Measurements from ENCODE around the gene MACROD2. TPM values are rescaled to one million over a fixed set of nuclear protein-coding genes. Genes with fewer than 3 reads are reported as not detected.

MACROD2 gene
- polyA plus RNA-seq, 1 donor from 2014 or later, result 23.2 TPM

DNA sequence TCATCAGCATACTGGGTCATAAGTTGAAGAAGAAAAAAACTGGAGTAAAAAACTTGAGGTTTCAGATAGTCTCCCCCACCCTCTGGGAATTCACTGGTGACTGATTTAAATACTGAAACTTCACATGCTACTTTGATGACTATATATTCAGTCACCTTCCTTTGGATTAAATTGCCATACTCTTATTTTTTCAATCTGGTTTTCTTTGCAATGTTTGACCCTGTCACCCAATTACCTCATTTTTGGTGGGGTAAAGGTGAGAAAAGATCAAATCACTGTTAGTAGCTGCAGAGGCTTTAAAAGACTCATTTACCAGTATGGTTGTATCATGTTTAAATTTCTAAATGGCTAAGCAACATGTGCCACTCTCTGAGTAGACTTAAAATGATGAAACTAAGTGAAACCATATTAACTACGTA, 1204.8 kb downstream of the MACROD2 start:
- Histone ChIP-seq H3K27ac (ENCODE audit: low read length) (no peak overlapping the region), H3K9me3 (ENCODE audit: low read length) (peaks cover 3% of the 10 kb centered on the region)
- TF ChIP-seq SMC3 (conservative IDR thresholded peaks at IDR 0.05; ENCODE audit: poor library complexity), result no peak

DNA sequence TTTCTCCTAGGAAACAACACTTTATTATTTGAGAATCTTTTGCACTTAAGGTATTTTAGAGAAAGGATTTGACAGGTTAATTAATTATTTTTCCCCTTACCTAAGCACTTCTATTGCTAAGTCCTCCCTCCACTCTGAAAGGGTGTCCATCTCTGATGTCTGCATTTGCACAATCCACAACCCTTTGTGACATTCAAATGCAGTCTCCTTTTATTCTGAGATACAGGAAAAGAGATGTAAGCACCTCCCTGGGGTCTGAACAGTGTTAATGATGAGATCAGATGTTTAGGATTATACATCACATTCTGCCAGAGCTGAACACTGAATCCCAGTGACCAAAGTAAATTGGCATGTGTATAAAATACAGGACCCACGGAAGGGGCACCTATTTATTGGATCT, 1206.3 kb downstream of the MACROD2 start:
- H4K20me1 ChIP-seq (ENCODE audit: insufficient read depth), result no peaks in the 10 kb centered on the region
- no peaks in the 10 kb centered on the region for H3K36me3 ChIP-seq (ENCODE audit: insufficient read depth, low read length)
- TF ChIP-seq EP300 (conservative IDR thresholded peaks at IDR 0.05; ENCODE audit: poor library complexity, severe bottlenecking), result no peak
- no peak for TF ChIP-seq EZH2 (IDR thresholded peaks at IDR 0.05; ENCODE audit: borderline replicate concordance, insufficient read depth, low read length, poor library complexity, severe bottlenecking)
- no peak for TF ChIP-seq REST (IDR thresholded peaks at IDR 0.05; ENCODE audit: borderline replicate concordance)
- no peak for TF ChIP-seq RAD21 (conservative IDR thresholded peaks at IDR 0.05)
- no peak for TF ChIP-seq TAF1 (IDR thresholded peaks at IDR 0.05; ENCODE audit: low read depth)
- no peak for TF ChIP-seq POLR2AphosphoS5 (IDR thresholded peaks at IDR 0.05)
- TF ChIP-seq MXI1 (conservative IDR thresholded peaks at IDR 0.05; ENCODE audit: poor library complexity, severe bottlenecking), result no peak
- no peak for TF ChIP-seq CTCF (IDR thresholded peaks at IDR 0.05; ENCODE audit: poor library complexity, severe bottlenecking)
- TF ChIP-seq SMC3 (conservative IDR thresholded peaks at IDR 0.05; ENCODE audit: poor library complexity), result no peak
- no peak overlapping the region for H3K27ac ChIP-seq (ENCODE audit: low read length)
- no peak overlapping the region for H3K9ac ChIP-seq (ENCODE audit: low read length)
- H2AFZ ChIP-seq (ENCODE audit: low read depth, low read length), result no peak overlapping the region
- H3K27me3 ChIP-seq (ENCODE audit: insufficient read depth, low read depth, low read length), result no peaks in the 10 kb centered on the region
- H3F3A ChIP-seq (ENCODE audit: insufficient read depth, low read length, poor library complexity, severe bottlenecking), result no peaks in the 10 kb centered on the region
- no peaks in the 10 kb centered on the region for H3K79me2 ChIP-seq (replicated peaks; ENCODE audit: insufficient read depth, low read length)
- peaks cover 3% of the 10 kb centered on the region for H3K9me3 ChIP-seq (ENCODE audit: low read length)
- H3K4me2 ChIP-seq (ENCODE audit: low read length), result no peak overlapping the region
- no peak overlapping the region for H3K4me3 ChIP-seq (ENCODE audit: low read length)
- H3K9me2 ChIP-seq (ENCODE audit: insufficient read depth, low read length), result no peaks in the 10 kb centered on the region

More for the DNA sequence above, 1204.8 kb downstream of the MACROD2 start:
- Histone ChIP-seq H3F3A (ENCODE audit: insufficient read depth, low read length, poor library complexity, severe bottlenecking) (no peaks in the 10 kb centered on the region), H2AFZ (ENCODE audit: low read depth, low read length) (no peak overlapping the region), H3K4me2 (ENCODE audit: low read length) (no peak overlapping the region), H3K36me3 (ENCODE audit: insufficient read depth, low read length) (no peaks in the 10 kb centered on the region), H3K9ac (ENCODE audit: low read length) (no peak overlapping the region), H3K9me2 (ENCODE audit: insufficient read depth, low read length) (no peaks in the 10 kb centered on the region), H3K79me2 (replicated peaks; ENCODE audit: insufficient read depth, low read length) (no peaks in the 10 kb centered on the region), H4K20me1 (ENCODE audit: insufficient read depth) (no peaks in the 10 kb centered on the region), H3K27me3 (ENCODE audit: insufficient read depth, low read depth, low read length) (no peaks in the 10 kb centered on the region), H3K4me3 (ENCODE audit: low read length) (no peak overlapping the region)

DNA sequence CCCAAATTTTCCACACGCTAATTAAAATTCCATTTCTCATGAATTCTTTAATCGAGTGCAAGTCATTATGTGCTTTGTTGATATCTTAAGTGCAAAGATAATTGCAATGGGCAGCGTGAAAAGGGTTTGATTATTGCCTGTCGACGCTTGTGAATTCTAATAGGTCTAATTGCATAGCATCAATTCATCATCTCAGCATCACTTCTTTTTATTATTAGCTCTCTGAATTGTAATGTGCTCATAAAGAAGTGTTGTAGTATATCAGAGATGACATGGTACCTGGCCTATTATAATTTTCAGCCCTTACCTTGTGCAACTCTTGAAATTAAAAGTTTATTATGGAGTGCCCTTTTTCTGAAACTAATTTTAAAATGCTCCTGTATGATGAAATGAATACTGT, 1208.9 kb downstream of the MACROD2 start:
- no peaks in the 10 kb centered on the region for H3K79me2 ChIP-seq (replicated peaks; ENCODE audit: insufficient read depth, low read length)
- H2AFZ ChIP-seq (ENCODE audit: low read depth, low read length), result no peak overlapping the region
- H3K27me3 ChIP-seq (ENCODE audit: insufficient read depth, low read depth, low read length), result no peaks in the 10 kb centered on the region
- H3K4me3 ChIP-seq (ENCODE audit: low read length), result no peak overlapping the region
- H3K9me3 ChIP-seq (ENCODE audit: low read length), result peaks cover 3% of the 10 kb centered on the region
- no peaks in the 10 kb centered on the region for H3F3A ChIP-seq (ENCODE audit: insufficient read depth, low read length, poor library complexity, severe bottlenecking)
- TF ChIP-seq REST (IDR thresholded peaks at IDR 0.05; ENCODE audit: borderline replicate concordance) (no peak), EP300 (conservative IDR thresholded peaks at IDR 0.05; ENCODE audit: poor library complexity, severe bottlenecking) (no peak), CTCF (IDR thresholded peaks at IDR 0.05; ENCODE audit: poor library complexity, severe bottlenecking) (no peak), SMC3 (conservative IDR thresholded peaks at IDR 0.05; ENCODE audit: poor library complexity) (no peak), RAD21 (conservative IDR thresholded peaks at IDR 0.05) (no peak), TAF1 (IDR thresholded peaks at IDR 0.05; ENCODE audit: low read depth) (no peak), MXI1 (conservative IDR thresholded peaks at IDR 0.05; ENCODE audit: poor library complexity, severe bottlenecking) (no peak), EZH2 (IDR thresholded peaks at IDR 0.05; ENCODE audit: borderline replicate concordance, insufficient read depth, low read length, poor library complexity, severe bottlenecking) (no peak), POLR2AphosphoS5 (IDR thresholded peaks at IDR 0.05) (no peak)
- no peaks in the 10 kb centered on the region for H4K20me1 ChIP-seq (ENCODE audit: insufficient read depth)
- no peaks in the 10 kb centered on the region for H3K36me3 ChIP-seq (ENCODE audit: insufficient read depth, low read length)
- no peak overlapping the region for H3K27ac ChIP-seq (ENCODE audit: low read length)
- H3K9me2 ChIP-seq (ENCODE audit: insufficient read depth, low read length), result no peaks in the 10 kb centered on the region
- no peak overlapping the region for H3K4me2 ChIP-seq (ENCODE audit: low read length)
- H3K9ac ChIP-seq (ENCODE audit: low read length), result no peak overlapping the region
